GM12864 (cell line): ENCODE data around the gene MTREX.

ENCODE experiments used
- DNase-seq: peaks from one replicate; pipeline ENCODE4 v3.0.0-alpha.2; 2011; ENCODE audit warnings: low read depth
- H3K4me3 ChIP-seq: 2 replicates; pipeline ENCODE4 v1.5.1; 2011; ENCODE audit warnings: mild to moderate bottlenecking, low read depth, low read length, control low read depth
- CTCF ChIP-seq: IDR thresholded peaks from 2 replicates; pipeline ENCODE4 v1.5.1; 2011; ENCODE audit warnings: low read depth, mild to moderate bottlenecking, moderate library complexity, low read length, control low read depth, inconsistent platforms; ENCODE audit errors: missing control alignments

Gene MTREX

GRCh38 chr5:55407984-55408383 lies 100.2 kb downstream of the MTREX start:
- no peak overlapping the region for H3K4me3 ChIP-seq
- DNase-seq: no peak
- no peak for TF ChIP-seq CTCF

- no peak for DNase-seq
- no peak for TF ChIP-seq CTCF
- no peak overlapping the region for H3K4me3 ChIP-seq
Observed at GRCh38 chr5:55409775-55410174, 102.0 kb downstream of the MTREX start.

GRCh38 chr5:55410845-55411244 lies 103.1 kb downstream of the MTREX start:
- no peak for DNase-seq
- no peak overlapping the region for H3K4me3 ChIP-seq
- no peak for TF ChIP-seq CTCF

GRCh38 chr5:55411876-55412275 lies 104.1 kb downstream of the MTREX start:
- DNase-seq: no peak
- TF ChIP-seq CTCF: no peak
- H3K4me3 ChIP-seq: no peak overlapping the region

- no peak for TF ChIP-seq CTCF
- no peak for DNase-seq
- no peak overlapping the region for H3K4me3 ChIP-seq
Observed at GRCh38 chr5:55413644-55414043, 105.9 kb downstream of the MTREX start.

- no peak overlapping the region for H3K4me3 ChIP-seq
- no peak for TF ChIP-seq CTCF
- no peak for DNase-seq
Observed at GRCh38 chr5:55415071-55415470, 107.3 kb downstream of the MTREX start.

GRCh38 chr5:55416306-55416705 lies 108.5 kb downstream of the MTREX start:
- H3K4me3 ChIP-seq: no peak overlapping the region
- no peak for DNase-seq
- TF ChIP-seq CTCF: no peak
